Measurements from ENCODE around the gene TBRG4.

- TF ChIP-seq CTCF (IDR thresholded peaks at IDR 0.05), result no peak
- no peak for TF ChIP-seq ZFX (IDR thresholded peaks at IDR 0.05; ENCODE audit: borderline replicate concordance)
These were observed 7.3 kb downstream of the TBRG4 start for GRCh38 chr7:45103958-45104843.

Measured in 22Rv1 (cell line).